Neural cell (in vitro differentiated cells): ENCODE measurements around the gene HIF3A.
"Not testable (repeated sequence)": the region's sequence is repeated elsewhere in the genome, so short reads cannot be mapped to it uniquely, and the experiment has no call there.

ENCODE experiments used
- CTCF ChIP-seq: fragments of 450-650 bp; IDR thresholded peaks from 2 replicates; pipeline ENCODE4 v1.5.1; 2014; ENCODE audit warnings: antibody characterized with exemption, mild to moderate bottlenecking, moderate library complexity; ENCODE audit not compliant: poor library complexity, severe bottlenecking
- EP300 ChIP-seq: fragments of 450-650 bp; conservative IDR thresholded peaks from 2 replicates; pipeline ENCODE4 v1.6.1; 2014; ENCODE audit warnings: antibody characterized with exemption, mild to moderate bottlenecking, moderate library complexity; ENCODE audit not compliant: poor library complexity, severe bottlenecking
- EZH2 ChIP-seq: fragments of 200-600, 300-800 bp; shearing (Covaris generic), sonication (generic); IDR thresholded peaks from 2 replicates; pipeline ENCODE4 v1.6.1; 2014; ENCODE audit warnings: antibody characterized with exemption, low read length, borderline replicate concordance, mild to moderate bottlenecking; ENCODE audit not compliant: insufficient read depth, poor library complexity, severe bottlenecking
- POLR2AphosphoS5 ChIP-seq: IDR thresholded peaks from 2 replicates; pipeline ENCODE4 v1.6.1; 2012
- SMC3 ChIP-seq: fragments of 450-650 bp; conservative IDR thresholded peaks from 2 replicates; pipeline ENCODE4 v1.6.1; 2014; ENCODE audit warnings: antibody characterized with exemption, mild to moderate bottlenecking, moderate library complexity; ENCODE audit not compliant: poor library complexity

- not testable (repeated sequence) for TF ChIP-seq CTCF, POLR2AphosphoS5, SMC3, EZH2, EP300
These were observed 17.0 kb downstream of the HIF3A start for GRCh38 chr19:46313540-46314469.
